Measurements from ENCODE around the gene PRKAG1.

PRKAG1 gene

GRCh38 chr12:49049566-49050224 is 31.1 kb upstream of the PRKAG1 start:
- DNase-seq = no peak

GRCh38 chr12:49048953-49049352 is 30.4 kb upstream of the PRKAG1 start:
- no peak for DNase-seq

GRCh38 chr12:49046129-49046895 is 27.7 kb upstream of the PRKAG1 start:
- no peak for DNase-seq

GRCh38 chr12:49044660-49045059 is 26.1 kb upstream of the PRKAG1 start:
- no peak for DNase-seq

- peak in 1 of 2 donors; percentile 41 for DNase-seq
Observed at GRCh38 chr12:49043856-49044258, 25.3 kb upstream of the PRKAG1 start.

GRCh38 chr12:49043241-49043640 is 24.7 kb upstream of the PRKAG1 start:
- no peak for DNase-seq

GRCh38 chr12:49041881-49042484 is 23.4 kb upstream of the PRKAG1 start:
- no peak for DNase-seq

GRCh38 chr12:49041036-49041880 is 22.7 kb upstream of the PRKAG1 start:
- no peak for DNase-seq

GRCh38 chr12:49040364-49040855 is 21.8 kb upstream of the PRKAG1 start:
- no peak for DNase-seq

- DNase-seq = no peak
Observed at GRCh38 chr12:49039421-49040363, 21.1 kb upstream of the PRKAG1 start.

GRCh38 chr12:49038291-49038955 is 19.8 kb upstream of the PRKAG1 start:
- no peak for DNase-seq

- no peak for DNase-seq
Observed at GRCh38 chr12:49037947-49038237, 19.3 kb upstream of the PRKAG1 start.

GRCh38 chr12:49037111-49037946 is 18.8 kb upstream of the PRKAG1 start:
- DNase-seq = no peak

- DNase-seq = no peak
Observed at GRCh38 chr12:49036029-49036428, 17.5 kb upstream of the PRKAG1 start.

- DNase-seq = no peak
Observed at GRCh38 chr12:49034286-49034622, 15.7 kb upstream of the PRKAG1 start.

- no peak for DNase-seq
Observed at GRCh38 chr12:49033611-49034285, 15.2 kb upstream of the PRKAG1 start.

- DNase-seq = no peak
Observed at GRCh38 chr12:49032679-49033447, 14.3 kb upstream of the PRKAG1 start.

- no peak for DNase-seq
Observed at GRCh38 chr12:49032276-49032675, 13.7 kb upstream of the PRKAG1 start.

GRCh38 chr12:49031573-49032161 is 13.1 kb upstream of the PRKAG1 start:
- no peak for DNase-seq

All from hippocampal formation (tissue), 2 donors.